ENCODE data around the gene CCL13. TPM values are rescaled to one million over a fixed set of nuclear protein-coding genes. Genes with fewer than 3 reads are reported as not detected.

Gene CCL13
- polyA plus RNA-seq, 1 donor from 2014 or later = not detected

DNA sequence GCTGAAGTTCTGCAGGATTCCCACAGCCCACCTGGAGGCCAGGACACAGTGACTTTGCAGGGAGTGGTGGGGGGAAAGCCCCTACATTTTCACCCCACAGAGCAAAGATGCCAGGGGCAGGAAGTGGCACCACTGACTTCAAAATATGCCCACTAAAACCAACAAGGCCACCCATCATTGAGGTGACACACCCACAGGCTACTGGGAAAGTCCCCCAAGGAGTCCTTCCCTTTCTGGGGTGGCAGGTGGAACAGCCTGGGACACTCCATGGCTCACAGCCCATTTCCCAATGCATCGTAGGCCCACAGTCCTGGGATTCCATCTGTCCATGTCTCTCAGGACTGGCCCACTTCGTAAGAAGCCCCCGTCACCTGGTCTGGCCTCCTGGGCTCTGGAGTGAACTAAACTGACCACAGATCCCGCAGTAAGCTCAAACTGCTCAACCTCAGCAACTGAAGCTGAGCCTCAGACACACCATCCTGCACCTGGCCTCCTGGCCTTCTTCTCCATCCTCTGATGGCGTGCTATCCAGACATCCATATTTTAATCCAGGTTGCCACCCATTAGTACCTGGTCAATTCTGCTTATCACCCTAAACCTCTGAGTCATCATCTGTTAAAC, 14.2 kb downstream of the CCL13 start:
- Histone ChIP-seq H3K36me3 (ENCODE audit: insufficient read depth, low read length) (no peaks in the 10 kb centered on the region), H3K79me2 (replicated peaks; ENCODE audit: insufficient read depth, low read length) (no peaks in the 10 kb centered on the region), H3K9ac (ENCODE audit: low read length) (no peak overlapping the region), H3K9me2 (ENCODE audit: insufficient read depth, low read length) (no peaks in the 10 kb centered on the region), H3K27me3 (ENCODE audit: insufficient read depth, low read depth, low read length) (no peaks in the 10 kb centered on the region), H2AFZ (ENCODE audit: low read depth, low read length) (no peak overlapping the region), H4K20me1 (ENCODE audit: insufficient read depth) (no peaks in the 10 kb centered on the region), H3K4me3 (ENCODE audit: low read length) (no peak overlapping the region), H3K4me2 (ENCODE audit: low read length) (no peak overlapping the region), H3K9me3 (ENCODE audit: low read length) (no peaks in the 10 kb centered on the region), H3F3A (ENCODE audit: insufficient read depth, low read length, poor library complexity, severe bottlenecking) (no peaks in the 10 kb centered on the region), H3K27ac (ENCODE audit: low read length) (no peak overlapping the region)
- TF ChIP-seq, protein P1, sequence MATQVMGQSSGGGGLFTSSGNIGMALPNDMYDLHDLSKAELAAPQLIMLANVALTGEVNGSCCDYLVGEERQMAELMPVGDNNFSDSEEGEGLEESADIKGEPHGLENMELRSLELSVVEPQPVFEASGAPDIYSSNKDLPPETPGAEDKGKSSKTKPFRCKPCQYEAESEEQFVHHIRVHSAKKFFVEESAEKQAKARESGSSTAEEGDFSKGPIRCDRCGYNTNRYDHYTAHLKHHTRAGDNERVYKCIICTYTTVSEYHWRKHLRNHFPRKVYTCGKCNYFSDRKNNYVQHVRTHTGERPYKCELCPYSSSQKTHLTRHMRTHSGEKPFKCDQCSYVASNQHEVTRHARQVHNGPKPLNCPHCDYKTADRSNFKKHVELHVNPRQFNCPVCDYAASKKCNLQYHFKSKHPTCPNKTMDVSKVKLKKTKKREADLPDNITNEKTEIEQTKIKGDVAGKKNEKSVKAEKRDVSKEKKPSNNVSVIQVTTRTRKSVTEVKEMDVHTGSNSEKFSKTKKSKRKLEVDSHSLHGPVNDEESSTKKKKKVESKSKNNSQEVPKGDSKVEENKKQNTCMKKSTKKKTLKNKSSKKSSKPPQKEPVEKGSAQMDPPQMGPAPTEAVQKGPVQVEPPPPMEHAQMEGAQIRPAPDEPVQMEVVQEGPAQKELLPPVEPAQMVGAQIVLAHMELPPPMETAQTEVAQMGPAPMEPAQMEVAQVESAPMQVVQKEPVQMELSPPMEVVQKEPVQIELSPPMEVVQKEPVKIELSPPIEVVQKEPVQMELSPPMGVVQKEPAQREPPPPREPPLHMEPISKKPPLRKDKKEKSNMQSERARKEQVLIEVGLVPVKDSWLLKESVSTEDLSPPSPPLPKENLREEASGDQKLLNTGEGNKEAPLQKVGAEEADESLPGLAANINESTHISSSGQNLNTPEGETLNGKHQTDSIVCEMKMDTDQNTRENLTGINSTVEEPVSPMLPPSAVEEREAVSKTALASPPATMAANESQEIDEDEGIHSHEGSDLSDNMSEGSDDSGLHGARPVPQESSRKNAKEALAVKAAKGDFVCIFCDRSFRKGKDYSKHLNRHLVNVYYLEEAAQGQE (IDR thresholded peaks at IDR 0.05; ENCODE audit: borderline replicate concordance) = no peak
- no peak for TF ChIP-seq EP300 (conservative IDR thresholded peaks at IDR 0.05; ENCODE audit: poor library complexity, severe bottlenecking)
- no peak for TF ChIP-seq POLR2AphosphoS5 (IDR thresholded peaks at IDR 0.05)
- no peak for TF ChIP-seq EZH2 (IDR thresholded peaks at IDR 0.05; ENCODE audit: borderline replicate concordance, insufficient read depth, low read length, poor library complexity, severe bottlenecking)
- TF ChIP-seq RAD21 (conservative IDR thresholded peaks at IDR 0.05) = no peak
- TF ChIP-seq, protein P2, sequence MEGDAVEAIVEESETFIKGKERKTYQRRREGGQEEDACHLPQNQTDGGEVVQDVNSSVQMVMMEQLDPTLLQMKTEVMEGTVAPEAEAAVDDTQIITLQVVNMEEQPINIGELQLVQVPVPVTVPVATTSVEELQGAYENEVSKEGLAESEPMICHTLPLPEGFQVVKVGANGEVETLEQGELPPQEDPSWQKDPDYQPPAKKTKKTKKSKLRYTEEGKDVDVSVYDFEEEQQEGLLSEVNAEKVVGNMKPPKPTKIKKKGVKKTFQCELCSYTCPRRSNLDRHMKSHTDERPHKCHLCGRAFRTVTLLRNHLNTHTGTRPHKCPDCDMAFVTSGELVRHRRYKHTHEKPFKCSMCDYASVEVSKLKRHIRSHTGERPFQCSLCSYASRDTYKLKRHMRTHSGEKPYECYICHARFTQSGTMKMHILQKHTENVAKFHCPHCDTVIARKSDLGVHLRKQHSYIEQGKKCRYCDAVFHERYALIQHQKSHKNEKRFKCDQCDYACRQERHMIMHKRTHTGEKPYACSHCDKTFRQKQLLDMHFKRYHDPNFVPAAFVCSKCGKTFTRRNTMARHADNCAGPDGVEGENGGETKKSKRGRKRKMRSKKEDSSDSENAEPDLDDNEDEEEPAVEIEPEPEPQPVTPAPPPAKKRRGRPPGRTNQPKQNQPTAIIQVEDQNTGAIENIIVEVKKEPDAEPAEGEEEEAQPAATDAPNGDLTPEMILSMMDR (IDR thresholded peaks at IDR 0.05; ENCODE audit: poor library complexity, severe bottlenecking) = no peak
- no peak for TF ChIP-seq TAF1 (IDR thresholded peaks at IDR 0.05; ENCODE audit: low read depth)
- TF ChIP-seq MXI1 (conservative IDR thresholded peaks at IDR 0.05; ENCODE audit: poor library complexity, severe bottlenecking) = no peak
- TF ChIP-seq SMC3 (conservative IDR thresholded peaks at IDR 0.05; ENCODE audit: poor library complexity) = no peak

DNA sequence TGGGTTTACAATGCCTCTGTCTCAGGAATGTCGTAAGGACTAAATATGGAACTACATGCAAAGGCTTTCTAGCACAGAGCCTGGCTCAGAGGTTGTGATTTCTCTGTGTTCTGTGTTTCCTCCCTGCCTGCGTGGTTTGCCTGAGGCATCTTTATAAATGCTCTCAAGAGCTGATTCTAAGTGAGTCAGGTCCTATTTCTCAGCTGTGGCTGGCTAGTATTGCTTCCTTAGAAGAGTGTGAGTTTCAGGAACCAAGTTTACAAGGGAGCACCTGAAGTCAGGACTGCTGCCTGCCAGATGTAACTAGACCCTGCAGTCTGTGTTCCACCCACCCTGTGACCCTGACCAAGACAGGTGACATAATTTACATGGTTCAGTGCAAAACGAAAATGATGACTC, 14.7 kb downstream of the CCL13 start:
- Histone ChIP-seq H2AFZ (ENCODE audit: low read depth, low read length) (no peak overlapping the region), H3K79me2 (replicated peaks; ENCODE audit: insufficient read depth, low read length) (no peaks in the 10 kb centered on the region), H3K27ac (ENCODE audit: low read length) (no peak overlapping the region), H3K4me2 (ENCODE audit: low read length) (no peak overlapping the region), H3K9me3 (ENCODE audit: low read length) (no peaks in the 10 kb centered on the region), H3K36me3 (ENCODE audit: insufficient read depth, low read length) (no peaks in the 10 kb centered on the region), H3K9ac (ENCODE audit: low read length) (no peak overlapping the region), H3K4me3 (ENCODE audit: low read length) (no peak overlapping the region), H3F3A (ENCODE audit: insufficient read depth, low read length, poor library complexity, severe bottlenecking) (no peaks in the 10 kb centered on the region), H3K27me3 (ENCODE audit: insufficient read depth, low read depth, low read length) (no peaks in the 10 kb centered on the region), H4K20me1 (ENCODE audit: insufficient read depth) (no peaks in the 10 kb centered on the region), H3K9me2 (ENCODE audit: insufficient read depth, low read length) (no peaks in the 10 kb centered on the region)
- TF ChIP-seq SMC3 (conservative IDR thresholded peaks at IDR 0.05; ENCODE audit: poor library complexity) (no peak), POLR2AphosphoS5 (IDR thresholded peaks at IDR 0.05) (no peak), TAF1 (IDR thresholded peaks at IDR 0.05; ENCODE audit: low read depth) (no peak), EZH2 (IDR thresholded peaks at IDR 0.05; ENCODE audit: borderline replicate concordance, insufficient read depth, low read length, poor library complexity, severe bottlenecking) (no peak), EP300 (conservative IDR thresholded peaks at IDR 0.05; ENCODE audit: poor library complexity, severe bottlenecking) (no peak), RAD21 (conservative IDR thresholded peaks at IDR 0.05) (no peak), MXI1 (conservative IDR thresholded peaks at IDR 0.05; ENCODE audit: poor library complexity, severe bottlenecking) (no peak)
- TF ChIP-seq, protein P2 (IDR thresholded peaks at IDR 0.05; ENCODE audit: poor library complexity, severe bottlenecking) = no peak
- TF ChIP-seq, protein P1 (IDR thresholded peaks at IDR 0.05; ENCODE audit: borderline replicate concordance) = no peak

All from neural cell (in vitro differentiated cells).